Peyer's patch (tissue), 4 donors: ENCODE measurements around the gene GLRX2.

ENCODE experiments used
- CTCF ChIP-seq, 6 experiments: fragments of 450-650 bp in 4 of 6; fragments of 200-600 bp in 2 of 6; sonication (generic) in 1 of 6; IDR thresholded peaks; one replicate each; pipeline ENCODE4 v1.5.1; 2017 to 2019; ENCODE audit warnings: antibody characterized with exemption in 6 of 6, mild to moderate bottlenecking in 3 of 6, moderate library complexity in 1 of 6
- POLR2A ChIP-seq, 2 donors: fragments of 450-650 bp; IDR thresholded peaks; one replicate each; pipeline ENCODE4 v1.5.1; 2017; ENCODE audit warnings: antibody characterized with exemption in 2 of 2, mild to moderate bottlenecking in 2 of 2, moderate library complexity in 2 of 2

GRCh38 chr1:193121616-193122593 is 16.7 kb upstream of the GLRX2 start, which contains the start of gene CDC73:
- TF ChIP-seq CTCF (IDR thresholded peaks at IDR 0.05) (peak; percentile 91 to 100 (median 98)), POLR2A (IDR thresholded peaks at IDR 0.05) (peak; percentile 81 to 94)
